ENCODE data around the gene CTSE.

Gene CTSE

GRCh38 chr1:205977402-205978014 is 46.2 kb downstream of the CTSE start:
- H3K9me3 ChIP-seq (ENCODE audit: insufficient read depth, low read length) = no peaks in the 10 kb centered on the region
- no peaks in the 10 kb centered on the region for H3K36me3 ChIP-seq (ENCODE audit: insufficient read depth, insufficient read length, low read length)
- peaks cover 17% of the 10 kb centered on the region for H3K4me1 ChIP-seq (ENCODE audit: insufficient read depth, insufficient read length)
- DNase-seq (ENCODE audit: low read depth, low spot score) = peak; percentile 82
- TF ChIP-seq YY1 (IDR thresholded peaks at IDR 0.05; ENCODE audit: insufficient read depth, insufficient read length) (no peak), SUZ12 (IDR thresholded peaks at IDR 0.05; ENCODE audit: extremely low read depth, insufficient read depth, insufficient read length) (no peak), ZNF274 (IDR thresholded peaks at IDR 0.05; ENCODE audit: low read depth, low read length) (no peak)
- H3K4me3 ChIP-seq (ENCODE audit: insufficient read length, low read depth) = no peak overlapping the region
- no peak overlapping the region for H3K9ac ChIP-seq (ENCODE audit: insufficient read length, low read depth)
- H3K27me3 ChIP-seq (ENCODE audit: insufficient read depth, insufficient read length) = no peaks in the 10 kb centered on the region

GRCh38 chr1:205976708-205977401 is 46.8 kb downstream of the CTSE start:
- Histone ChIP-seq H3K4me1 (ENCODE audit: insufficient read depth, insufficient read length) (peaks cover 17% of the 10 kb centered on the region), H3K9ac (ENCODE audit: insufficient read length, low read depth) (no peak overlapping the region), H3K27me3 (ENCODE audit: insufficient read depth, insufficient read length) (no peaks in the 10 kb centered on the region), H3K4me3 (ENCODE audit: insufficient read length, low read depth) (no peak overlapping the region), H3K9me3 (ENCODE audit: insufficient read depth, low read length) (no peaks in the 10 kb centered on the region), H3K36me3 (ENCODE audit: insufficient read depth, insufficient read length, low read length) (no peaks in the 10 kb centered on the region)
- DNase-seq (ENCODE audit: low read depth, low spot score) = peak; percentile 68
- TF ChIP-seq ZNF274 (IDR thresholded peaks at IDR 0.05; ENCODE audit: low read depth, low read length) (no peak), SUZ12 (IDR thresholded peaks at IDR 0.05; ENCODE audit: extremely low read depth, insufficient read depth, insufficient read length) (no peak), YY1 (IDR thresholded peaks at IDR 0.05; ENCODE audit: insufficient read depth, insufficient read length) (no peak)

- no peaks in the 10 kb centered on the region for H3K36me3 ChIP-seq (ENCODE audit: insufficient read depth, insufficient read length, low read length)
- DNase-seq (ENCODE audit: low read depth, low spot score) = no peak
- H3K9ac ChIP-seq (ENCODE audit: insufficient read length, low read depth) = no peak overlapping the region
- H3K27me3 ChIP-seq (ENCODE audit: insufficient read depth, insufficient read length) = no peaks in the 10 kb centered on the region
- no peak overlapping the region for H3K4me3 ChIP-seq (ENCODE audit: insufficient read length, low read depth)
- TF ChIP-seq SUZ12 (IDR thresholded peaks at IDR 0.05; ENCODE audit: extremely low read depth, insufficient read depth, insufficient read length) (no peak), ZNF274 (IDR thresholded peaks at IDR 0.05; ENCODE audit: low read depth, low read length) (no peak), YY1 (IDR thresholded peaks at IDR 0.05; ENCODE audit: insufficient read depth, insufficient read length) (no peak)
- peaks cover 17% of the 10 kb centered on the region for H3K4me1 ChIP-seq (ENCODE audit: insufficient read depth, insufficient read length)
- H3K9me3 ChIP-seq (ENCODE audit: insufficient read depth, low read length) = no peaks in the 10 kb centered on the region
Observed at GRCh38 chr1:205976036-205976435, 47.7 kb downstream of the CTSE start.

GRCh38 chr1:205975387-205975998 is 48.2 kb downstream of the CTSE start:
- no peak for DNase-seq (ENCODE audit: low read depth, low spot score)
- H3K27me3 ChIP-seq (ENCODE audit: insufficient read depth, insufficient read length) = no peaks in the 10 kb centered on the region
- H3K9me3 ChIP-seq (ENCODE audit: insufficient read depth, low read length) = no peaks in the 10 kb centered on the region
- no peak for TF ChIP-seq ZNF274 (IDR thresholded peaks at IDR 0.05; ENCODE audit: low read depth, low read length)
- TF ChIP-seq YY1 (IDR thresholded peaks at IDR 0.05; ENCODE audit: insufficient read depth, insufficient read length) = no peak
- no peak for TF ChIP-seq SUZ12 (IDR thresholded peaks at IDR 0.05; ENCODE audit: extremely low read depth, insufficient read depth, insufficient read length)
- no peak overlapping the region for H3K9ac ChIP-seq (ENCODE audit: insufficient read length, low read depth)
- no peaks in the 10 kb centered on the region for H3K36me3 ChIP-seq (ENCODE audit: insufficient read depth, insufficient read length, low read length)
- peaks cover 17% of the 10 kb centered on the region for H3K4me1 ChIP-seq (ENCODE audit: insufficient read depth, insufficient read length)
- no peak overlapping the region for H3K4me3 ChIP-seq (ENCODE audit: insufficient read length, low read depth)

GRCh38 chr1:205974712-205975111 is 49.0 kb downstream of the CTSE start:
- no peak overlapping the region for H3K9ac ChIP-seq (ENCODE audit: insufficient read length, low read depth)
- no peaks in the 10 kb centered on the region for H3K36me3 ChIP-seq (ENCODE audit: insufficient read depth, insufficient read length, low read length)
- DNase-seq (ENCODE audit: low read depth, low spot score) = no peak
- no peaks in the 10 kb centered on the region for H3K27me3 ChIP-seq (ENCODE audit: insufficient read depth, insufficient read length)
- H3K4me1 ChIP-seq (ENCODE audit: insufficient read depth, insufficient read length) = peaks cover 17% of the 10 kb centered on the region
- TF ChIP-seq YY1 (IDR thresholded peaks at IDR 0.05; ENCODE audit: insufficient read depth, insufficient read length) (no peak), ZNF274 (IDR thresholded peaks at IDR 0.05; ENCODE audit: low read depth, low read length) (no peak), SUZ12 (IDR thresholded peaks at IDR 0.05; ENCODE audit: extremely low read depth, insufficient read depth, insufficient read length) (no peak)
- H3K4me3 ChIP-seq (ENCODE audit: insufficient read length, low read depth) = no peak overlapping the region
- no peaks in the 10 kb centered on the region for H3K9me3 ChIP-seq (ENCODE audit: insufficient read depth, low read length)

GRCh38 chr1:205973377-205974232 is 50.1 kb downstream of the CTSE start:
- DNase-seq (ENCODE audit: low read depth, low spot score) = no peak
- Histone ChIP-seq H3K27me3 (ENCODE audit: insufficient read depth, insufficient read length) (no peaks in the 10 kb centered on the region), H3K9me3 (ENCODE audit: insufficient read depth, low read length) (no peaks in the 10 kb centered on the region), H3K9ac (ENCODE audit: insufficient read length, low read depth) (no peak overlapping the region), H3K4me1 (ENCODE audit: insufficient read depth, insufficient read length) (peaks cover 17% of the 10 kb centered on the region), H3K36me3 (ENCODE audit: insufficient read depth, insufficient read length, low read length) (no peaks in the 10 kb centered on the region), H3K4me3 (ENCODE audit: insufficient read length, low read depth) (no peak overlapping the region)
- TF ChIP-seq ZNF274 (IDR thresholded peaks at IDR 0.05; ENCODE audit: low read depth, low read length) = no peak
- no peak for TF ChIP-seq YY1 (IDR thresholded peaks at IDR 0.05; ENCODE audit: insufficient read depth, insufficient read length)
- TF ChIP-seq SUZ12 (IDR thresholded peaks at IDR 0.05; ENCODE audit: extremely low read depth, insufficient read depth, insufficient read length) = no peak

All from NT2/D1 (cell line).